ENCODE measurements around the gene MRPS6. TPM values are rescaled to one million over a fixed set of nuclear protein-coding genes. Genes with fewer than 3 reads are reported as not detected.

MRPS6 gene
- total RNA-seq, 4 donors from 2014 or later = 33.1 to 63.7 (median 39.3) TPM

- TF ChIP-seq CTCF (IDR thresholded peaks at IDR 0.05) (no peak), POLR2AphosphoS5 (IDR thresholded peaks at IDR 0.05) (no peak), POLR2A (IDR thresholded peaks at IDR 0.05) (no peak), EP300 (IDR thresholded peaks at IDR 0.05) (no peak)
- H3K9me3 ChIP-seq = no peaks in the 10 kb centered on the region
- H3K4me1 ChIP-seq = no peaks in the 10 kb centered on the region
- no peak overlapping the region for H3K27ac ChIP-seq
- 79% methylated on average over 3 to 11 of the region's 11 CpGs for WGBS, 2 donors (ENCODE audit: low coverage in 1 of 2)
- H3K36me3 ChIP-seq = no peaks in the 10 kb centered on the region
- no peak overlapping the region for H3K4me3 ChIP-seq
- no peak for ATAC-seq
- no peaks in the 10 kb centered on the region for H3K27me3 ChIP-seq
Observed at GRCh38 chr21:34037009-34037795, 36.2 kb upstream of the MRPS6 start.

- no peak for ATAC-seq
Observed at GRCh38 chr21:34039678-34040382, 33.5 kb upstream of the MRPS6 start.

GRCh38 chr21:34042735-34043134 lies 30.6 kb upstream of the MRPS6 start:
- Histone ChIP-seq H3K9me3 (no peaks in the 10 kb centered on the region), H3K4me1 (no peaks in the 10 kb centered on the region), H3K27me3 (no peaks in the 10 kb centered on the region), H3K4me3 (no peak overlapping the region), H3K36me3 (no peaks in the 10 kb centered on the region), H3K27ac (no peak overlapping the region)
- TF ChIP-seq EP300 (IDR thresholded peaks at IDR 0.05) = no peak
- WGBS, 2 donors (ENCODE audit: low coverage in 1 of 2) = 50 to 56% methylated on average over 1 of the region's 1 CpG
- no peak for ATAC-seq

More at GRCh38 chr21:34039678-34040382, 33.5 kb upstream of the MRPS6 start:
- H3K4me3 ChIP-seq = no peak overlapping the region
- H3K27me3 ChIP-seq = no peaks in the 10 kb centered on the region
- H3K27ac ChIP-seq = no peak overlapping the region
- TF ChIP-seq POLR2A (IDR thresholded peaks at IDR 0.05) (no peak), POLR2AphosphoS5 (IDR thresholded peaks at IDR 0.05) (no peak), CTCF (IDR thresholded peaks at IDR 0.05) (no peak), EP300 (IDR thresholded peaks at IDR 0.05) (no peak)
- no peaks in the 10 kb centered on the region for H3K4me1 ChIP-seq
- H3K9me3 ChIP-seq = no peaks in the 10 kb centered on the region
- WGBS, 2 donors (ENCODE audit: low coverage in 1 of 2) = 48 to 73% methylated on average over 5 to 10 of the region's 10 CpGs
- no peaks in the 10 kb centered on the region for H3K36me3 ChIP-seq

GRCh38 chr21:34043333-34043732 lies 30.0 kb upstream of the MRPS6 start:
- no peak for ATAC-seq
- H3K36me3 ChIP-seq = no peaks in the 10 kb centered on the region
- no peaks in the 10 kb centered on the region for H3K27me3 ChIP-seq
- H3K27ac ChIP-seq = no peak overlapping the region
- 79 to 91% methylated on average over 4 of the region's 4 CpGs for WGBS, 2 donors (ENCODE audit: low coverage in 1 of 2)
- no peaks in the 10 kb centered on the region for H3K4me1 ChIP-seq
- no peak for TF ChIP-seq POLR2A (IDR thresholded peaks at IDR 0.05)
- TF ChIP-seq CTCF (IDR thresholded peaks at IDR 0.05) = no peak
- no peak for TF ChIP-seq EP300 (IDR thresholded peaks at IDR 0.05)
- no peak for TF ChIP-seq POLR2AphosphoS5 (IDR thresholded peaks at IDR 0.05)
- no peaks in the 10 kb centered on the region for H3K9me3 ChIP-seq
- H3K4me3 ChIP-seq = no peak overlapping the region

GRCh38 chr21:34046917-34047316 lies 26.5 kb upstream of the MRPS6 start:
- H3K9me3 ChIP-seq = no peaks in the 10 kb centered on the region
- 76 to 88% methylated on average over 2 to 6 of the region's 6 CpGs for WGBS, 2 donors (ENCODE audit: low coverage in 1 of 2)
- H3K4me1 ChIP-seq = no peaks in the 10 kb centered on the region
- TF ChIP-seq POLR2AphosphoS5 (IDR thresholded peaks at IDR 0.05) (no peak), CTCF (IDR thresholded peaks at IDR 0.05) (no peak), EP300 (IDR thresholded peaks at IDR 0.05) (no peak), POLR2A (IDR thresholded peaks at IDR 0.05) (no peak)
- H3K27ac ChIP-seq = no peak overlapping the region
- H3K36me3 ChIP-seq = no peaks in the 10 kb centered on the region
- no peak overlapping the region for H3K4me3 ChIP-seq
- H3K27me3 ChIP-seq = no peaks in the 10 kb centered on the region
- ATAC-seq = no peak
